ENCODE results near the gene CASKIN2. TPM values are rescaled to one million over a fixed set of nuclear protein-coding genes. Genes with fewer than 3 reads are reported as not detected.

The CASKIN2 gene
- total RNA-seq, 6 donors from 2014 or later: 24.1 to 113 (median 48.5) TPM

GRCh38 chr17:75473246-75473645 lies 42.1 kb downstream of the CASKIN2 start:
- TF ChIP-seq CTCF (IDR thresholded peaks at IDR 0.05): no peak
- TF ChIP-seq EP300 (IDR thresholded peaks at IDR 0.05): no peak
- TF ChIP-seq POLR2AphosphoS5 (IDR thresholded peaks at IDR 0.05): no peak
- TF ChIP-seq POLR2A (IDR thresholded peaks at IDR 0.05): no peak
- H3K36me3 ChIP-seq: peaks cover 7 to 26% (median 17%) of the 10 kb centered on the region in 4 donors
- H3K4me1 ChIP-seq: peaks cover 25 to 33% (median 30%) of the 10 kb centered on the region in 4 donors
- H3K27ac ChIP-seq: peak overlapping the region in 1 of 4 donors; percentile 17
- DNase-seq (no peak), ATAC-seq (ENCODE audit: low FRiP score in 2 of 2) (no peak)
- H3K9me3 ChIP-seq: no peaks in the 10 kb centered on the region
- H3K4me3 ChIP-seq: no peak overlapping the region
- no peaks in the 10 kb centered on the region for H3K27me3 ChIP-seq
- 95% methylated on average over 2 of the region's 2 CpGs for WGBS, 2 donors

- Histone ChIP-seq H3K4me3 (no peak overlapping the region), H3K36me3 (peaks cover 7 to 26% (median 17%) of the 10 kb centered on the region in 4 donors), H3K4me1 (peaks cover 21 to 32% (median 27%) of the 10 kb centered on the region in 4 donors), H3K27ac (no peak overlapping the region), H3K27me3 (no peaks in the 10 kb centered on the region), H3K9me3 (no peaks in the 10 kb centered on the region)
- TF ChIP-seq EP300 (IDR thresholded peaks at IDR 0.05): no peak
- no peak for TF ChIP-seq POLR2AphosphoS5 (IDR thresholded peaks at IDR 0.05)
- no peak for TF ChIP-seq CTCF (IDR thresholded peaks at IDR 0.05)
- no peak for TF ChIP-seq POLR2A (IDR thresholded peaks at IDR 0.05)
- WGBS, 2 donors: 59 to 90% methylated on average over 1 to 4 of the region's 4 CpGs
- no peak for ATAC-seq (ENCODE audit: low FRiP score in 2 of 2)
- no peak for DNase-seq
These were observed 43.2 kb downstream of the CASKIN2 start for GRCh38 chr17:75472119-75472518.

GRCh38 chr17:75471207-75471606 lies 44.1 kb downstream of the CASKIN2 start:
- Histone ChIP-seq H3K4me1 (peaks cover 12 to 23% (median 18%) of the 10 kb centered on the region in 4 donors), H3K27ac (no peak overlapping the region), H3K36me3 (peaks cover 7 to 26% (median 17%) of the 10 kb centered on the region in 4 donors), H3K4me3 (no peak overlapping the region), H3K9me3 (no peaks in the 10 kb centered on the region), H3K27me3 (no peaks in the 10 kb centered on the region)
- TF ChIP-seq POLR2A (IDR thresholded peaks at IDR 0.05) (no peak), POLR2AphosphoS5 (IDR thresholded peaks at IDR 0.05) (no peak), EP300 (IDR thresholded peaks at IDR 0.05) (no peak), CTCF (IDR thresholded peaks at IDR 0.05) (no peak)
- DNase-seq (no peak), ATAC-seq (ENCODE audit: low FRiP score in 2 of 2) (no peak)
- 92 to 93% methylated on average over 5 to 6 of the region's 6 CpGs for WGBS, 2 donors

GRCh38 chr17:75468779-75469373 lies 46.5 kb downstream of the CASKIN2 start:
- peaks cover 7 to 23% (median 17%) of the 10 kb centered on the region in 4 donors for H3K36me3 ChIP-seq
- 70 to 83% methylated on average over 13 of the region's 13 CpGs for WGBS, 2 donors
- H3K27me3 ChIP-seq: no peaks in the 10 kb centered on the region
- H3K4me3 ChIP-seq: no peak overlapping the region
- H3K9me3 ChIP-seq: no peaks in the 10 kb centered on the region
- no peak for ATAC-seq (ENCODE audit: low FRiP score in 2 of 2)
- H3K27ac ChIP-seq: peak overlapping the region in 1 of 4 donors; percentile 18
- H3K4me1 ChIP-seq: peaks cover 5 to 7% (median 6%) of the 10 kb centered on the region in 4 donors
- no peak for DNase-seq
- TF ChIP-seq POLR2A (IDR thresholded peaks at IDR 0.05) (no peak), POLR2AphosphoS5 (IDR thresholded peaks at IDR 0.05) (no peak), CTCF (IDR thresholded peaks at IDR 0.05) (no peak), EP300 (IDR thresholded peaks at IDR 0.05) (no peak)

GRCh38 chr17:75468291-75468754 lies 47.0 kb downstream of the CASKIN2 start:
- Histone ChIP-seq H3K27ac (peak overlapping the region in 1 of 4 donors; percentile 18), H3K36me3 (peaks cover 7 to 18% (median 15%) of the 10 kb centered on the region in 4 donors), H3K4me3 (no peak overlapping the region), H3K9me3 (no peaks in the 10 kb centered on the region), H3K4me1 (peaks cover 5 to 7% (median 6%) of the 10 kb centered on the region in 4 donors), H3K27me3 (no peaks in the 10 kb centered on the region)
- ATAC-seq (ENCODE audit: low FRiP score in 2 of 2) (no peak), DNase-seq (no peak)
- TF ChIP-seq POLR2A (IDR thresholded peaks at IDR 0.05) (no peak), POLR2AphosphoS5 (IDR thresholded peaks at IDR 0.05) (no peak), CTCF (IDR thresholded peaks at IDR 0.05) (no peak), EP300 (IDR thresholded peaks at IDR 0.05) (no peak)
- 66 to 80% methylated on average over 8 of the region's 8 CpGs for WGBS, 2 donors

Measured in upper lobe of left lung (tissue), 6 donors.